Sigmoid colon (tissue), 7 donors: ENCODE data around the gene DYNC1I1. TPM values are rescaled to one million over a fixed set of nuclear protein-coding genes. Genes with fewer than 3 reads are reported as not detected.

ENCODE experiments used
- DNase-seq: peaks from one replicate; pipeline ENCODE4 v3.0.0-alpha.2; 2019
- H3K27ac ChIP-seq, 4 donors: fragments of 200-600 bp; sonication (generic); one replicate each; pipeline ENCODE4 v1.5.1; 2016 to 2019; ENCODE audit warnings: mild to moderate bottlenecking in 1 of 4
- H3K27me3 ChIP-seq, 3 donors: fragments of 200-600 bp; sonication (generic); one replicate each; pipeline ENCODE4 v1.5.1; 2019; ENCODE audit warnings: mild to moderate bottlenecking in 1 of 3
- H3K36me3 ChIP-seq, 4 donors: fragments of 200-600 bp; sonication (generic); one replicate each; pipeline ENCODE4 v1.5.1; 2016 to 2019
- H3K4me1 ChIP-seq, 4 donors: fragments of 200-600 bp; sonication (generic); one replicate each; pipeline ENCODE4 v1.5.1; 2017 to 2019
- H3K4me3 ChIP-seq, 4 donors: fragments of 200-600 bp; sonication (generic); one replicate each; pipeline ENCODE4 v1.5.1; 2017 to 2019; ENCODE audit warnings: mild to moderate bottlenecking in 2 of 4, moderate library complexity in 1 of 4
- H3K9me3 ChIP-seq, 4 donors: fragments of 200-600 bp in 3 of 4; sonication (generic) in 3 of 4; one replicate each; pipeline versions ENCODE4 v1.5.1 to v1.6.1; 2013 to 2019
- EP300 ChIP-seq, 4 donors: sonication (generic); formaldehyde crosslinking; IDR thresholded peaks; one replicate each; pipeline ENCODE4 v1.6.1; 2017; ENCODE audit warnings: antibody characterized with exemption in 4 of 4
- POLR2A ChIP-seq, 2 donors: fragments of 450-650 bp; IDR thresholded peaks; one replicate each; pipeline ENCODE4 v1.6.1; 2016; ENCODE audit warnings: antibody characterized with exemption in 2 of 2, mild to moderate bottlenecking in 2 of 2, moderate library complexity in 2 of 2
- POLR2AphosphoS5 ChIP-seq, 4 donors: sonication (generic); formaldehyde crosslinking; IDR thresholded peaks; one replicate each; pipeline ENCODE4 v1.6.1; 2017; ENCODE audit warnings: antibody characterized with exemption in 4 of 4
- WGBS, 2 donors: extraction: QIAGEN DNeasy Blood & Tissue Kit; methylation state at CpG; one replicate each; pipeline ENCODE4 v1.1.7; 2013; 5-methylcytosine and 5-hydroxymethylcytosine counted together
- intact Hi-C: fragments of 100-400 bp; cut with DNase I; formaldehyde crosslinking; loops from one replicate; pipeline ENCODE4 v1.15.1; 2023
- polyA plus RNA-seq, 3 donors: library from polyadenylated mRNA; stranded (reverse); fragments of 200-250 nt; gene quantifications; one replicate each; pipeline ENCODE4 v1.2.3, GENCODE V29; 2013
- total RNA-seq, 4 donors: library from RNA; depleted of rRNA; stranded (reverse); fragments of >200 nt; gene quantifications; one replicate each; pipeline ENCODE4 v1.1.0, GENCODE V29; 2016
- TF ChIP-seq, protein P1 (sequence below), 4 experiments: fragments of 450-650 bp in 3 of 4; fragments of 200-600 bp in 1 of 4; IDR thresholded peaks; one replicate each; pipeline ENCODE4 v1.5.1; 2016 to 2019; ENCODE audit warnings: antibody characterized with exemption in 4 of 4, mild to moderate bottlenecking in 3 of 4, moderate library complexity in 2 of 4
- donor health status: healthy with polysubstance abuse.
- donor health status: Bipolar disorder and iron deficiency.
- donor health status: healthy.

Gene DYNC1I1
- total and polyA plus RNA-seq, 7 donors, result 0.92 to 65.2 (median 45.1) TPM; not detected in 1

DNA sequence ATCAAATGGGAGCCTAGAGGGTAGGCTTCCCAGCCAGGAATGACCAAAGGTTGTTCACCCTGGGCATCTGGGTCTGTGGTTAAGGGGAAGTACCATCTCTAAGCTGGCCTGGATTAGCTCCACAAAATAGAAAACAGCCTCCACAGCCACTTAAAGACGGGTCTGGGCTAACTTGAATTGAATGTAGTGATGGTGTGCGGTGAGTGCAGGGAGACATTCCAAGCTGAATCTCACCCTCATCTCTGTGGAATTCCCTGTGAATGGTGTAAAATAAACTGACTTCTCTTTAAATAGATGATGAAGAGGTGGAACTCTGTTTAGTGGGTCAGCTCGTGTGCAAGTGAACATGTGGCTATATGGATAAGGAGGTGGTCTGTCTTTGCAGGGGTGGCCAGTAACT lies 251.0 kb downstream of the DYNC1I1 start:
- 50 to 76% methylated on average over 3 of the region's 3 CpGs for WGBS, 2 donors
- H3K4me1 ChIP-seq, result no peaks in the 10 kb centered on the region
- H3K27me3 ChIP-seq, result no peaks in the 10 kb centered on the region
- TF ChIP-seq POLR2AphosphoS5 (IDR thresholded peaks at IDR 0.05), result no peak
- TF ChIP-seq POLR2A (IDR thresholded peaks at IDR 0.05), result no peak
- TF ChIP-seq, protein P1, sequence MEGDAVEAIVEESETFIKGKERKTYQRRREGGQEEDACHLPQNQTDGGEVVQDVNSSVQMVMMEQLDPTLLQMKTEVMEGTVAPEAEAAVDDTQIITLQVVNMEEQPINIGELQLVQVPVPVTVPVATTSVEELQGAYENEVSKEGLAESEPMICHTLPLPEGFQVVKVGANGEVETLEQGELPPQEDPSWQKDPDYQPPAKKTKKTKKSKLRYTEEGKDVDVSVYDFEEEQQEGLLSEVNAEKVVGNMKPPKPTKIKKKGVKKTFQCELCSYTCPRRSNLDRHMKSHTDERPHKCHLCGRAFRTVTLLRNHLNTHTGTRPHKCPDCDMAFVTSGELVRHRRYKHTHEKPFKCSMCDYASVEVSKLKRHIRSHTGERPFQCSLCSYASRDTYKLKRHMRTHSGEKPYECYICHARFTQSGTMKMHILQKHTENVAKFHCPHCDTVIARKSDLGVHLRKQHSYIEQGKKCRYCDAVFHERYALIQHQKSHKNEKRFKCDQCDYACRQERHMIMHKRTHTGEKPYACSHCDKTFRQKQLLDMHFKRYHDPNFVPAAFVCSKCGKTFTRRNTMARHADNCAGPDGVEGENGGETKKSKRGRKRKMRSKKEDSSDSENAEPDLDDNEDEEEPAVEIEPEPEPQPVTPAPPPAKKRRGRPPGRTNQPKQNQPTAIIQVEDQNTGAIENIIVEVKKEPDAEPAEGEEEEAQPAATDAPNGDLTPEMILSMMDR (IDR thresholded peaks at IDR 0.05), result no peak
- no peak for TF ChIP-seq EP300 (IDR thresholded peaks at IDR 0.05)
- H3K36me3 ChIP-seq, result peaks cover 0 to 14% (median 0%) of the 10 kb centered on the region in 4 donors
- no peak overlapping the region for H3K27ac ChIP-seq
- H3K9me3 ChIP-seq, result no peaks in the 10 kb centered on the region
- no peak for DNase-seq
- intact Hi-C loops, result no loop called here
- H3K4me3 ChIP-seq, result no peak overlapping the region

DNA sequence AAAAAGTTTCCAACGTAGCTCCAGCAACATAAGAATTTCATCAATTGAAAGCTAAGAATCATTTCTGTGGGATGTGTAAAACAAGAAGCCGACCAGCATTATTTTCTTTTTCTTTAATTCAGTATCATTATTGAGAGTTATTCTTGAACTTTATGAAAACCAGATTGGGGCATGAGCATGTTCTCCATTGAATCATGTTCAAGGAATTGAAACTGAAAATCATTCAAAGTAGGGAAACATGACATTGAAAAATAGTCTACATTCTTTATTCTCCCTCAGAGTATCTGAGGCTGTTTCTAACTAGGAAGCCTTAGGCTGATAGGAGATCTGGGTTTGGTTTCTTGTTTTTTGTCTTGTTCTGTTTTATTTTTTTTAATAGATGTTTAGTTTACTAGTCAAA lies 253.7 kb downstream of the DYNC1I1 start:
- DNase-seq, result no peak
- Histone ChIP-seq H3K27me3 (no peaks in the 10 kb centered on the region), H3K27ac (no peak overlapping the region), H3K4me3 (no peak overlapping the region), H3K36me3 (peaks cover 0 to 20% (median 0%) of the 10 kb centered on the region in 4 donors), H3K4me1 (no peaks in the 10 kb centered on the region), H3K9me3 (no peaks in the 10 kb centered on the region)
- intact Hi-C loops, result no loop called here
- TF ChIP-seq POLR2A (IDR thresholded peaks at IDR 0.05) (no peak), EP300 (IDR thresholded peaks at IDR 0.05) (no peak), POLR2AphosphoS5 (IDR thresholded peaks at IDR 0.05) (no peak)
- TF ChIP-seq, protein P1 (IDR thresholded peaks at IDR 0.05), result no peak
- WGBS, 2 donors, result 45 to 87% methylated on average over 2 of the region's 2 CpGs

DNA sequence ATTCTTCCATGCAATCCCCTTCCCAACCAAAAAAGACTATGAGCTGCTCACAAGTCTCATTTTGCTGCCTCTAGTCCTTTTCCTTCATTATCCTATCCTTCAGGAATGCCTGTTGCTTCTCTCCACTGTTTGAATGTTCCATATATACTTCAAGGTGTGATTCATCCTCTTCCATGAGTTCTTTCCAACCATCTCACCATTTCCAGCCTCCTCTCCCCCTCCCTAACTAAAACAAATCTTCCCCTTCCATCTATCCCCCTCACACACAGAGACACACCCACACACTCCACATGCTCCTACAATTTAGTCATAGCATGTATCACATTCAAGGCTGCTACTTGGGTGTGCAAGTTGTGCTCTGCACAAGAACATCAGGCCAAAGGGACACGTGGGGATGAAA lies 254.3 kb downstream of the DYNC1I1 start:
- DNase-seq, result no peak

DNA sequence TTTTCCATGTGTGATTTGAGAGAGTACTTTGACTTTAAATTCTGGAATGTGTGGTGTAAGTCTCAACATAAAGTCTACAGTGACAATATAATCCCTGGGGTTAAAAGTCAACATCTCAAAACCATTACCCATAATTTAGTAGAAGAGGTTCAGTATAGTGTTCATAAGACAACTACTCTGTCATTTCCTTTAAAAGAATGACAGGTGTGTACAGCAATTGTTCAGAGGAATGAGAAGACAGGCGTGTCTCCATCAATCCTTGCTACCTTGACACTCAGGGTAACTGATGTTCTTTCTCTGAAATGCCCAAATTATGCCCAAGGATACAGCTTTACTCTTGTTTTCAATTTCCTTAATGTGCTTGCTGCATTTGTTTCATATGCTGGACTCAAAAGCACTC lies 256.4 kb downstream of the DYNC1I1 start:
- DNase-seq, result no peak
- WGBS, 2 donors, result 50 to 81% methylated on average over 1 of the region's 1 CpG
- intact Hi-C loops, result no loop called here

More for the DNA sequence above, 254.3 kb downstream of the DYNC1I1 start:
- no peak overlapping the region for H3K4me3 ChIP-seq
- no peaks in the 10 kb centered on the region for H3K4me1 ChIP-seq
- 40 to 65% methylated on average over 1 of the region's 1 CpG for WGBS, 2 donors
- intact Hi-C loops, result no loop called here
- H3K27ac ChIP-seq, result no peak overlapping the region
- peaks cover 0 to 20% (median 0%) of the 10 kb centered on the region in 4 donors for H3K36me3 ChIP-seq
- no peaks in the 10 kb centered on the region for H3K9me3 ChIP-seq
- no peaks in the 10 kb centered on the region for H3K27me3 ChIP-seq
- TF ChIP-seq POLR2A (IDR thresholded peaks at IDR 0.05) (no peak), EP300 (IDR thresholded peaks at IDR 0.05) (no peak), POLR2AphosphoS5 (IDR thresholded peaks at IDR 0.05) (no peak)
- TF ChIP-seq, protein P1 (IDR thresholded peaks at IDR 0.05), result no peak

More for the DNA sequence above, 256.4 kb downstream of the DYNC1I1 start:
- H3K27me3 ChIP-seq, result no peaks in the 10 kb centered on the region
- no peak overlapping the region for H3K4me3 ChIP-seq
- no peak overlapping the region for H3K27ac ChIP-seq
- H3K36me3 ChIP-seq, result peaks cover 0 to 30% (median 0%) of the 10 kb centered on the region in 4 donors
- H3K4me1 ChIP-seq, result no peaks in the 10 kb centered on the region
- TF ChIP-seq, protein P1 (IDR thresholded peaks at IDR 0.05), result no peak
- no peak for TF ChIP-seq POLR2AphosphoS5 (IDR thresholded peaks at IDR 0.05)
- TF ChIP-seq POLR2A (IDR thresholded peaks at IDR 0.05), result no peak
- TF ChIP-seq EP300 (IDR thresholded peaks at IDR 0.05), result no peak
- H3K9me3 ChIP-seq, result no peaks in the 10 kb centered on the region
